Coronary artery (tissue), 2 donors: ENCODE data around the gene S100A13.
A peak's percentile ranks its signal among the peaks of the same experiment; 100 is the strongest.

Experiments used
- DNase-seq: peaks from one replicate; pipeline ENCODE4 v3.0.0-alpha.2; 2017; ENCODE audit warnings: low spot score
- H3K27ac ChIP-seq, 2 donors: fragments of 200-600 bp; sonication (generic); one replicate each; pipeline ENCODE4 v1.5.1; 2016 to 2019
- H3K4me3 ChIP-seq: fragments of 200-600 bp; sonication (generic); 2 replicates; pipeline ENCODE4 v1.5.1; 2016; ENCODE audit warnings: mild to moderate bottlenecking, moderate library complexity
- TF ChIP-seq, protein P1 (sequence below): fragments of 200-600 bp; sonication (generic); IDR thresholded peaks from one replicate; pipeline ENCODE4 v1.5.1; 2019; ENCODE audit warnings: antibody characterized with exemption

S100A13 gene

DNA sequence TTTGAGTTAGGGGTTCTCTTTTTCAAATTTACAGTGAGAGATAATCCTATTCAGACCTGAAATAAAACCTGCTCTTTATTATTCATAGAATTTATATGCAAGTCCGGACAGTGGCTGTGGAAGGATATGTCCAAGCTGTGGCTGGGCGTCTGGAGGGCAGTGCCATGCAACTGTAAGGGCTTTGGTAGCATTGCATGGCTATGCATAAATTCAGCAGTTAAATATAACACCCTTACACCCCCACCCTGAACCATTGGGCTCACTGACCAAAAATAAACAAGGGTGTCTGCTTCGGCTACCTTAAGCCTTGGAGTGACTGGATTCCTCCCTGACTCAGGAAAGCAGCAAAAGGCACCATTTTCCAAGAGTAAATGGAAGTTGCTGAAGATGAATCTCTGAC, 12.0 kb upstream of the S100A13 start:
- H3K27ac ChIP-seq, result no peak overlapping the region
- no peak for DNase-seq
- H3K4me3 ChIP-seq, result no peak overlapping the region
- TF ChIP-seq, protein P1, sequence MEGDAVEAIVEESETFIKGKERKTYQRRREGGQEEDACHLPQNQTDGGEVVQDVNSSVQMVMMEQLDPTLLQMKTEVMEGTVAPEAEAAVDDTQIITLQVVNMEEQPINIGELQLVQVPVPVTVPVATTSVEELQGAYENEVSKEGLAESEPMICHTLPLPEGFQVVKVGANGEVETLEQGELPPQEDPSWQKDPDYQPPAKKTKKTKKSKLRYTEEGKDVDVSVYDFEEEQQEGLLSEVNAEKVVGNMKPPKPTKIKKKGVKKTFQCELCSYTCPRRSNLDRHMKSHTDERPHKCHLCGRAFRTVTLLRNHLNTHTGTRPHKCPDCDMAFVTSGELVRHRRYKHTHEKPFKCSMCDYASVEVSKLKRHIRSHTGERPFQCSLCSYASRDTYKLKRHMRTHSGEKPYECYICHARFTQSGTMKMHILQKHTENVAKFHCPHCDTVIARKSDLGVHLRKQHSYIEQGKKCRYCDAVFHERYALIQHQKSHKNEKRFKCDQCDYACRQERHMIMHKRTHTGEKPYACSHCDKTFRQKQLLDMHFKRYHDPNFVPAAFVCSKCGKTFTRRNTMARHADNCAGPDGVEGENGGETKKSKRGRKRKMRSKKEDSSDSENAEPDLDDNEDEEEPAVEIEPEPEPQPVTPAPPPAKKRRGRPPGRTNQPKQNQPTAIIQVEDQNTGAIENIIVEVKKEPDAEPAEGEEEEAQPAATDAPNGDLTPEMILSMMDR, result no peak

DNA sequence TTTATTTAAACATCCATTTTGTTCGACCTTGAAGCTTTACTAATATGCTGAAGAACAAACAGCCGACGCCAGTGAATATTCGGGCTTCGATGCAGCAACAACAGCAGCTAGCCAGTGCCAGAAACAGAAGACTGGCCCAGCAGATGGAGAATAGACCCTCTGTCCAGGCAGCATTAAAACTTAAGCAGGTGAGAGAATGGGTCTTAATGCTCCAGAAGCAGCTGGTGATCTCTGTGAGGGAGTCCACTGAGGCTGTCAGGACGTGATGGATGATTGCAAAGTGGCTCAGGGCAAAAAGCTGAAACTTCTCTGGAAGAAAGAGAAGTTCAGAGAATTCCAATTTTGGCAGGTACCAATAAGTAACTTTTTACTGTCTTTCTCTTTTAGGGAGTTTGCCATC, 11.0 kb upstream of the S100A13 start:
- TF ChIP-seq, protein P1, result no peak
- H3K4me3 ChIP-seq, result no peak overlapping the region
- H3K27ac ChIP-seq, result no peak overlapping the region
- DNase-seq, result no peak

DNA sequence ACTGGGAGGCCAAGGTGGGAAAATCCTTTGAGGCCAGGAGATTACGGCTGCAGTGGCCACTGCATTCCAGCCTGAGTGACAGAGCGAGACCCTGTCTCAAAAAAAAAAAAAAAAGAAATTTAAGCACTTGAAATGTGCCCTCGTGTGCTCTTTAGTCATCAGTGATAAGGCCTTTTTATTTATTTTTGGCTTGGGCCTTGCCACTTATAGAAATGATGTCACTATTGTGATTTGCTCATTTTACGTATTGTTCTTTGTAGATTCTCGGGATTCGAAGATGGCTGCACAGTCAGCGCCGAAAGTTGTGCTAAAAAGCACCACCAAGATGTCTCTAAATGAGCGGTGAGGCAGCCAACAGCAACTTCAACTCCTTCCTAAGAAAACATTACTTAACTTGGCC, 9.0 kb upstream of the S100A13 start:
- Histone ChIP-seq H3K4me3 (no peak overlapping the region), H3K27ac (peak overlapping the region in 1 of 2 donors; percentile 4)
- DNase-seq, result no peak
- TF ChIP-seq, protein P1, result no peak

DNA sequence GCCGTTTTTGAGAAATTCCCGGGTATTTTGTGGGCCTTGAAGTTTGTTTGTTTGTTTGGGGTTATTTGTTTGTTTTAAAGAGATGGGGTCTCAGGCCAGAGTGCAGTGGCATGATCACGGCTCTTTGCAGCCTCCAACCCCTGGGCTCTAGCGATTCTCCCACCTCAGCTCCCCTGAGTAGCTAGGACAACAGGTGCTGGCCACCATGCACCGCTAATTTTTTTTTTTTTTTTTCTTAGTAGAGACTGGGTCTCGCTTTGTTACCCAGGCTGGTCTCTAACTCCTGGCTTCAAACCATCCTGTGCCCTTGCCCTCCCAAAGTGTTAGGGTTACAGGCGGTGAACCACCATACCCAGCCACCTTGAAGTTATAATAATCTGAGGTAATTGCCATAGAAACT, 8.6 kb upstream of the S100A13 start:
- DNase-seq, result no peak
- TF ChIP-seq, protein P1, result no peak
- Histone ChIP-seq H3K4me3 (no peak overlapping the region), H3K27ac (peak overlapping the region in 1 of 2 donors; percentile 4)

DNA sequence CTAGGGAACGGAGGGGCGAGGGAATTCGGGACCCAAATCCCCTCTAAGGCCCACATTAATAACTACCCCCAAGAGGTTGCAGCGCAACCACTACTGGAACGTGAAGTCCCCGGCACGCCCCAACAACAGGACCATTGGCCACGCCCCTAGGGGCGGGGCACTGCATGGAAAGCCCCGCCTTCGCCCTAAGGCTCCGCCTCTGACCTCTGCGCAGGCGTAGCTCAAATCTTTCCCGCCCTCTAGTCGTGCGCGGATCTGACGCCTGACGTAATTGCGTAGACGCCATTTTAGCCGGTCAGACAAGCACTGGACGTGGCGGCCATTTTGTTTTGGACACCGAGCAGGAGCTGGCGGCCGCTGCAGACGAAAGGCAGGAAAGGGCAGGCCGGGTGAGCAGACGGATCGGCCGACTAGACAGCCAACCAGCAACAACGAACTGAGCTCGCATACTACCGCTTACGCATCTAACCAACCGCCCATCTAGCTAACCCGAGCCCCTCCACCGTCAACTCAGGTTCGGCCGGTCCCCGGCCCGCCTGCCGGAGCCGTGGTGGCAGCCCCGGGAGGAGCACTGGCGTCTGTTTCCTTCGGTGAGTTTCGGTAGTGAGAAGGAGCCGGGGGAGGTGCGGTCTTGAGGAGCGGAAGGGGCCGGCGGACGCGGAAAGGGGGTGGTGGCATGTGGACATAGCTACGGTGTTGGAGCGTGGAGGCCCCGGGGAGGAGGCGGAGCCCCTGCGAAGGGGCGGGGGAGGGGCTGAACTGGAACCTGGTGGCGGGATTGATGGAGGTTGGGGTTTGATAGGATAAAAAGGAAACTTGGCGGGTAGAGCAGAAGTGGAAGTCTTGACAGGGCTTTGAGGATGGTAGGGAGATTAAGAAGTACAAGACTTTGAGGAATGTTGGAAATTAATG, 6.7 kb upstream of the S100A13 start, which contains the start of gene CHTOP:
TSS of gene CHTOP (plus strand) at position 313 of the 912 bp plus-strand sequence. CDS start 2,523 bp downstream, outside the sequence.
- Histone ChIP-seq H3K27ac (peak within 1 kb of the TSS; percentile 99 to 100), H3K4me3 (peak within 1 kb of the TSS; percentile 99)
- DNase-seq, result peak; percentile 99
- TF ChIP-seq, protein P1, result no peak

DNA sequence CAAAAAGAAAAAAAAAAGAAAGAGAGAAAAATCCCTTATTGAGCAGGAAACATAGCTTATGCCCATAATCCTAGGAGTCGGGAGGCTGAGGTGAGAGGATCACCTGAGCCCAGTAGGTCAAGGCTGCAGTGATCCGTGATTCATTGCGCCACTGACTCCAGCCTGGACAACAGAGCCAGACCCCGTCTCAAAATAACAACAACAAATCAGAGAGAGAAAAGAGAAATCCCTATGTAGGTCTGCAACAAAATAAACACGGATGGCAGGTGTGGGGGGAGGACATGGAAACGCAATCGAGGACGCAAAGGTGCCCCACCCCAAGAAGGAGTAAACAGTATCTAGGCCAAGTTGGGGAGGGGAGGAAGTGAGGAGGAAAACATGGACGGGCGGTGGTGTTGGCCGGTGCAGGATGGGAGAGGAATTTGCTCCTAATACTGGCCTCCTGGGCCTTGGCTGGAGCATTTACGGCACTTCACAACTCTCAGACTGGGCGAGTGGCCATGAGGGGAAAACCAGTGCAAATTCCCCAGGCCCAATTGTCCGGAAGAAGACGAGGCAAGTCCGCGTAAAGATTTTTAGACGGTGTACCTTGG, 6.0 kb upstream of the S100A13 start:
- TF ChIP-seq, protein P1, result no peak
- no peak for DNase-seq
- Histone ChIP-seq H3K27ac (peak overlapping the region; percentile 99 to 100), H3K4me3 (peak overlapping the region; percentile 99)
